Gastrocnemius medialis (tissue), 4 donors: ENCODE measurements around the gene CTBP1. TPM values are rescaled to one million over a fixed set of nuclear protein-coding genes. Genes with fewer than 3 reads are reported as not detected.

ENCODE experiments used
- ATAC-seq, 2 donors: fragments of 150-250 bp; one replicate each; pipeline ENCODE4 v1.9.1; 2016
- DNase-seq, 2 donors: peaks; one replicate each; pipeline ENCODE4 v3.0.0-alpha.2; 2019
- H3K27ac ChIP-seq, 4 donors: fragments of 200-600 bp; sonication (generic); 1 replicate in 1 of 4; 2 replicates in 3 of 4; pipeline ENCODE4 v1.5.1; 2016 to 2018; ENCODE audit warnings: mild to moderate bottlenecking in 2 of 4, moderate library complexity in 1 of 4
- H3K27me3 ChIP-seq, 3 donors: fragments of 200-600 bp; sonication (generic) in 2 of 3; 1 replicate in 1 of 3; 2 replicates in 2 of 3; pipeline versions ENCODE4 v1.5.1 to v1.6.0; 2016 to 2019; ENCODE audit warnings: mild to moderate bottlenecking in 1 of 3, moderate library complexity in 1 of 3
- H3K36me3 ChIP-seq, 2 donors: fragments of 200-600 bp; sonication (generic) in 1 of 2; one replicate each; pipeline ENCODE4 v1.5.1; 2017 to 2018
- H3K4me1 ChIP-seq, 2 donors: fragments of 200-600 bp; sonication (generic) in 1 of 2; one replicate each; pipeline ENCODE4 v1.5.1; 2016 to 2017; ENCODE audit warnings: mild to moderate bottlenecking in 2 of 2
- H3K4me3 ChIP-seq, 4 donors: fragments of 200-600 bp; sonication (generic) in 3 of 4; 1 replicate in 1 of 4; 2 replicates in 3 of 4; pipeline ENCODE4 v1.5.1; 2016 to 2019; ENCODE audit warnings: mild to moderate bottlenecking in 2 of 4
- H3K9me3 ChIP-seq, 3 donors: fragments of 200-600 bp; sonication (generic) in 2 of 3; 1 replicate in 1 of 3; 2 replicates in 2 of 3; pipeline ENCODE4 v1.5.1; 2016 to 2019
- POLR2A ChIP-seq, 2 donors: fragments of 450-650 bp; IDR thresholded peaks; one replicate each; pipeline ENCODE4 v1.6.1; 2017; ENCODE audit warnings: antibody characterized with exemption in 2 of 2, mild to moderate bottlenecking in 2 of 2, moderate library complexity in 2 of 2
- in situ Hi-C, 4 donors: fragments of 200-750 bp; cut with MboI; loops; one replicate each; pipeline versions ENCODE4 v1.15.0 to v1.8.0; 2017; ENCODE audit warnings: low sequenced_read_pairs in 4 of 4
- intact Hi-C: fragments of 100-400 bp; cut with DNase I; formaldehyde crosslinking; loops from one replicate; pipeline ENCODE4 v1.15.1; 2023; ENCODE audit warnings: low total_unique reads
- total RNA-seq, 4 donors: library from RNA; depleted of rRNA; stranded (reverse); fragments of >200 nt; gene quantifications; one replicate each; pipeline versions ENCODE4 v1.1.0 to v1.2.3, GENCODE V29; 2016
- TF ChIP-seq, protein P1 (sequence below), 5 experiments: fragments of 450-650 bp in 3 of 5; fragments of 200-600 bp in 2 of 5; sonication (generic) in 2 of 5; IDR thresholded peaks in 4 of 5; conservative IDR thresholded peaks in 1 of 5; 1 replicate in 4 of 5; 2 replicates in 1 of 5; pipeline ENCODE4 v1.5.1; 2016 to 2019; ENCODE audit warnings: antibody characterized with exemption in 5 of 5, mild to moderate bottlenecking in 3 of 5, moderate library complexity in 3 of 5

CTBP1 gene
- total RNA-seq, 4 donors from 2014 or later: 126 to 224 (median 169) TPM

DNA sequence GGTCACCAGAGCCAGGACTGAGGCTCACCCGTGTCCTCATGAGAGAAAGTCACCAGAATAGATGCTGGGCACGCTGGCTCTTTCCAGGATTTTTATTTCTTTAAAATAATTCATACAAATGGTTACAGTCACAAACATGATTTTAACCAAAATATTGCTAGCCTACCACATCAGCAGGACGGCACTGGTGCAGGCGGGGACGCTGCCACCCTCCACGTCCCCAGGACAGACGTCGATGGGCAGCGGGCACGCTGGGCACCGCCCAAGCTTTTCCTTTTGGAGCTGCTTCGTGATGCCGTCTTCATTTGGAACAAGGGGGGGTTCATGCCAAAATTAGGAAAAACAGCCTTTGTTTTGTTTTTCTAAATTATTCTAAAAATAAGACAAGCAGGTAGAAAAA, 37.6 kb downstream of the CTBP1 start:
- H3K36me3 ChIP-seq: peaks cover 0 to 50% of the 10 kb centered on the region in 2 donors
- no peak for TF ChIP-seq POLR2A (IDR thresholded peaks at IDR 0.05)
- TF ChIP-seq, protein P1, sequence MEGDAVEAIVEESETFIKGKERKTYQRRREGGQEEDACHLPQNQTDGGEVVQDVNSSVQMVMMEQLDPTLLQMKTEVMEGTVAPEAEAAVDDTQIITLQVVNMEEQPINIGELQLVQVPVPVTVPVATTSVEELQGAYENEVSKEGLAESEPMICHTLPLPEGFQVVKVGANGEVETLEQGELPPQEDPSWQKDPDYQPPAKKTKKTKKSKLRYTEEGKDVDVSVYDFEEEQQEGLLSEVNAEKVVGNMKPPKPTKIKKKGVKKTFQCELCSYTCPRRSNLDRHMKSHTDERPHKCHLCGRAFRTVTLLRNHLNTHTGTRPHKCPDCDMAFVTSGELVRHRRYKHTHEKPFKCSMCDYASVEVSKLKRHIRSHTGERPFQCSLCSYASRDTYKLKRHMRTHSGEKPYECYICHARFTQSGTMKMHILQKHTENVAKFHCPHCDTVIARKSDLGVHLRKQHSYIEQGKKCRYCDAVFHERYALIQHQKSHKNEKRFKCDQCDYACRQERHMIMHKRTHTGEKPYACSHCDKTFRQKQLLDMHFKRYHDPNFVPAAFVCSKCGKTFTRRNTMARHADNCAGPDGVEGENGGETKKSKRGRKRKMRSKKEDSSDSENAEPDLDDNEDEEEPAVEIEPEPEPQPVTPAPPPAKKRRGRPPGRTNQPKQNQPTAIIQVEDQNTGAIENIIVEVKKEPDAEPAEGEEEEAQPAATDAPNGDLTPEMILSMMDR (IDR thresholded peaks at IDR 0.05 in 4 of 5, conservative IDR thresholded peaks at IDR 0.05 in 1 of 5): no peak
- no peaks in the 10 kb centered on the region for H3K9me3 ChIP-seq
- peak overlapping the region in 1 of 4 donors; percentile 20 for H3K27ac ChIP-seq
- H3K4me1 ChIP-seq: peaks cover 37 to 44% of the 10 kb centered on the region in 2 donors
- no peaks in the 10 kb centered on the region for H3K27me3 ChIP-seq
- no peak overlapping the region for H3K4me3 ChIP-seq
- DNase-seq (no peak), ATAC-seq (no peak)
- intact Hi-C loops (loop anchor here (2.0 to 5.0 kb wide), 2 partner anchors 36 to 45 kb away; partner anchors contain the start of gene CTBP1), in situ Hi-C loops (no loop called here)

DNA sequence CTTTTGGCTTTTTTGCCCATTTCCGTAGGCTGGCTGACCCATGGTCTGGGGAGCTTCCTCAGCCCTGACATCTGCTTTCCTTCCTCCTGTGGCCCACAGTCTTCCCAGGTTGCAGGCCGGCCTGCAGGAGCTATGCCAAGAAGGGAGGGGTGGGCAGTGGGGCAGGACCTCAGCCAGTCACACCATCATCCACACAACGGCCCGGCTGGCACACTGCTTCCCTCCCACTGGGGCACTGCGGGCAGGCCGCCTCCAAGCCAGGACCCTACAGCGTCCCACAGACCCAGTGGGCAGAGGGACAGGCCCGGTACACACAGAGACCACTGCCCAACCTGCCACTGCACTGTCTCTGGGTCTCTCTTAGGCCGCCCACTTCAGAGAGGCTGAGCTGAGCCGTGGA, 38.0 kb downstream of the CTBP1 start:
- no peak for DNase-seq
- in situ Hi-C loops (no loop called here), intact Hi-C loops (loop anchor here (2.0 to 5.0 kb wide), 2 partner anchors 36 to 44 kb away; partner anchors contain the start of gene CTBP1)

DNA sequence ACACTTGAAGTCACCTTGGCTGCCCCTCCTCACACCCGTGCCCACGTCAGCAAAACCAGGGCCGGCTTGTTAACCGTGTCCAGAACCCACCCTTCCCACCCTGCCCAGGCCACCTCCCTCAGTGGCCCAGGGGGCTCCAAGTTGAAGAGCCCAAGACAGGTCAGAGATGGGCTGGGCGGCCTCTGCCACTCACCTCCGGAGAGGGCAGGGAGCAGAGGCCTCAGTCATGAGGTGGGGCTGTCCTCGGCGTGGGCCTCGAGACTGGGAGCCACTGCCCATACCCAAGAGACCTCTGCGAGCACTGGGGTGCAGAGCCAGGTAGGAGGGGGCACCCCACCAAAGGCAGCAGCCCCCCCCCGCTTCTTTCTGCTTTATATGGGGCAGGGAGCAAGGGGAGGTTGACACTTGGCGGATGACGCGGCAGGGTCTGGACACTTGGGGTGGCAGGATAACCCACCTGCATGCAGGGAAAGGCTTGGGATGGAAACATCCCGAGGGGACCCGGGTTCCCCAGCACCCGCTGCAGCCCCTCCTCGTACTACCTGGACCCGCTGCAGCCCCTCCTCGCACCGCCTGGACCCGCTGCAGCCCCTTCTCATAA, 38.6 kb downstream of the CTBP1 start:
- Histone ChIP-seq H3K27me3 (no peaks in the 10 kb centered on the region), H3K27ac (peak overlapping the region; percentile 14 to 76 (median 60)), H3K4me1 (peaks cover 37 to 44% of the 10 kb centered on the region in 2 donors), H3K36me3 (peaks cover 0 to 40% of the 10 kb centered on the region in 2 donors), H3K9me3 (no peaks in the 10 kb centered on the region), H3K4me3 (no peak overlapping the region)
- ATAC-seq (no peak), DNase-seq (no peak)
- intact Hi-C loops (loop anchor here (2.0 to 5.0 kb wide), 2 partner anchors 37 to 44 kb away; partner anchors contain the start of gene CTBP1), in situ Hi-C loops (no loop called here)
- TF ChIP-seq, protein P1 (IDR thresholded peaks at IDR 0.05 in 4 of 5, conservative IDR thresholded peaks at IDR 0.05 in 1 of 5): no peak
- TF ChIP-seq POLR2A (IDR thresholded peaks at IDR 0.05): no peak

More for the DNA sequence above, 38.0 kb downstream of the CTBP1 start:
- peaks cover 37 to 44% of the 10 kb centered on the region in 2 donors for H3K4me1 ChIP-seq
- no peaks in the 10 kb centered on the region for H3K27me3 ChIP-seq
- TF ChIP-seq, protein P1 (IDR thresholded peaks at IDR 0.05 in 4 of 5, conservative IDR thresholded peaks at IDR 0.05 in 1 of 5): no peak
- no peak for TF ChIP-seq POLR2A (IDR thresholded peaks at IDR 0.05)
- no peaks in the 10 kb centered on the region for H3K9me3 ChIP-seq
- H3K36me3 ChIP-seq: peaks cover 0 to 46% of the 10 kb centered on the region in 2 donors
- ATAC-seq: no peak
- H3K4me3 ChIP-seq: no peak overlapping the region
- no peak overlapping the region for H3K27ac ChIP-seq

DNA sequence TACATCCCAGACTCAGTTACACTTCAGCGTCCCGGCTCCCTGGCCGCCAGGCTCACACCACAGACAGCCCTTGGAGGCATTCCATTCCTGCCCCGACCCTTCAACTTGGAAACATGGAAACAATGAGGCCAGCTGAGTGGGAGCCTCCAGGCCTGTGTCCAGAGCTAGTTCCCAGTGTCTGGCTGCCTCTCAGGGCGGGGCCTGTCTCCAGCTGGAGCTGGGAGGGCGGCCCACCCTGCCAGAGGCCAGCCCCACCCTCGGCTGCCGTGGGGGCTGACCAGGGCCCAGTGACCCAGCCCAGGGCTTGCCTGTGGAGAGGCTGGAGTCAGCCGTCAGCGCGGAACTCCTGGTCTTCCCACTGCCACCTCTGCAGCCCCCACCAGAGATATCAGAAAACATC, 39.1 kb downstream of the CTBP1 start:
- intact Hi-C loops: loop anchor here (2.0 to 5.0 kb wide), 2 partner anchors 37 to 43 kb away; partner anchors contain the start of gene CTBP1
- Histone ChIP-seq H3K4me3 (no peak overlapping the region), H3K9me3 (no peaks in the 10 kb centered on the region), H3K27ac (peak overlapping the region; percentile 14 to 76 (median 60)), H3K4me1 (peaks cover 37 to 44% of the 10 kb centered on the region in 2 donors), H3K36me3 (peaks cover 0 to 34% of the 10 kb centered on the region in 2 donors), H3K27me3 (no peaks in the 10 kb centered on the region)
- no peak for TF ChIP-seq POLR2A (IDR thresholded peaks at IDR 0.05)
- TF ChIP-seq, protein P1 (IDR thresholded peaks at IDR 0.05 in 4 of 5, conservative IDR thresholded peaks at IDR 0.05 in 1 of 5): no peak
- peak; percentile 35 to 41 for ATAC-seq
- DNase-seq: peak in 1 of 2 donors; percentile 57
- in situ Hi-C loops: no loop called here
